NT2/D1 (cell line): ENCODE measurements around the gene PHRF1.

Source experiments
- DNase-seq: peaks from one replicate; pipeline ENCODE4 v3.0.0-alpha.2; 2011; ENCODE audit warnings: low read depth, low spot score
- H3K27me3 ChIP-seq: 2 replicates; pipeline ENCODE4 v1.6.0; 2011; ENCODE audit warnings: mild to moderate bottlenecking; ENCODE audit not compliant: insufficient read length, insufficient read depth
- H3K36me3 ChIP-seq: 2 replicates; pipeline ENCODE4 v1.6.1; 2011; ENCODE audit warnings: mild to moderate bottlenecking, low read length, mixed read lengths; ENCODE audit not compliant: insufficient read depth, insufficient read length
- H3K4me1 ChIP-seq: 2 replicates; pipeline ENCODE4 v1.5.1; 2011; ENCODE audit not compliant: insufficient read depth, insufficient read length
- H3K4me3 ChIP-seq: 2 replicates; pipeline ENCODE4 v1.5.1; 2011; ENCODE audit warnings: low read depth; ENCODE audit not compliant: insufficient read length
- H3K9ac ChIP-seq: 2 replicates; pipeline ENCODE4 v1.6.0; 2011; ENCODE audit warnings: low read depth; ENCODE audit not compliant: insufficient read length
- H3K9me3 ChIP-seq: 2 replicates; pipeline ENCODE4 v1.5.1; 2011; ENCODE audit warnings: mild to moderate bottlenecking, low read length; ENCODE audit not compliant: insufficient read depth
- SUZ12 ChIP-seq: IDR thresholded peaks from 2 replicates; pipeline ENCODE4 v1.6.1; 2011; ENCODE audit not compliant: insufficient read length, insufficient read depth; ENCODE audit errors: extremely low read depth
- YY1 ChIP-seq: IDR thresholded peaks from 2 replicates; pipeline ENCODE4 v1.6.1; 2011; ENCODE audit not compliant: insufficient read length, insufficient read depth
- ZNF274 ChIP-seq: IDR thresholded peaks from 2 replicates; pipeline ENCODE4 v1.6.1; 2011; ENCODE audit warnings: mild to moderate bottlenecking, low read depth, low read length

Gene PHRF1

DNA sequence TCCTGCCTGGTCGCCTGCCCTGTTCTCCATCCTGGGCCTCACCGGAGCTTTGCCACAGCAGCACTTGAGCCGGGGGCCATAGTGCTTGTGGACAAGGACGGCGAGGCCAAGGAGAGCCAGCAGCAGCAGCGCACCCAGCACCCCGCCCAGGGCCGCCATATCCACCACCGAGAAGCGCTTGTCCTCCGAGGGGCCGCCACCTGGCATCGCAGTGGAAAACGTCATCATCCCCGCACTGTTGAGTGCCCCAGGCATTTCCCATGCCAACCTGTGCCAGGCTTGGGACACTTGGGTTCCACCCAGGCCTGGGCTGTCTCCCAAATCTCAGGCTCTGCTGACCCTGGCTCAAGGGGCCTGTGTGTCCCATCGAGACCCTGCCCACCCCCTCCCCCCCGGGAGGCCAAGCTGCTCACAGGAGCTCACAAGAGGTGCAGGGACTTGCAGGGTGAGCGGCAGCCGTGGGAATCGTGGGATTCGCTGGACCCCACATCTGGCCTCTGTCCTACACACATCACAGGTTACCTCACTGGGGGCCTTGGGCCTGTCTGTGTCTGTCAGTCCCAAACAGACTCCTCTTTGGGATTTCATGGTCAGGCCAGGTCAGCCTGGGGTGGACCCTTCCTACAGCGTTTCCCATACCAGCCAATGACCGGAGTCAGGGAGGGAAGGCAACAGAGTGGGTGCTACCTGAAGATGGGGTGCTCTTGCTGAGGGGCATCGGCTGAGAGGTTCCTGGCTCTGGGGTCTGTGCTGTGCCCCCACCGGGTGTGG, 41.8 kb downstream of the PHRF1 start:
- no peaks in the 10 kb centered on the region for H3K27me3 ChIP-seq
- no peak for TF ChIP-seq YY1
- no peak for TF ChIP-seq SUZ12
- TF ChIP-seq ZNF274 = no peak
- H3K9me3 ChIP-seq = no peaks in the 10 kb centered on the region
- H3K4me1 ChIP-seq = peaks cover 22% of the 10 kb centered on the region
- peaks cover 82% of the 10 kb centered on the region for H3K36me3 ChIP-seq
- no peak overlapping the region for H3K9ac ChIP-seq
- no peak overlapping the region for H3K4me3 ChIP-seq
- DNase-seq = no peak

DNA sequence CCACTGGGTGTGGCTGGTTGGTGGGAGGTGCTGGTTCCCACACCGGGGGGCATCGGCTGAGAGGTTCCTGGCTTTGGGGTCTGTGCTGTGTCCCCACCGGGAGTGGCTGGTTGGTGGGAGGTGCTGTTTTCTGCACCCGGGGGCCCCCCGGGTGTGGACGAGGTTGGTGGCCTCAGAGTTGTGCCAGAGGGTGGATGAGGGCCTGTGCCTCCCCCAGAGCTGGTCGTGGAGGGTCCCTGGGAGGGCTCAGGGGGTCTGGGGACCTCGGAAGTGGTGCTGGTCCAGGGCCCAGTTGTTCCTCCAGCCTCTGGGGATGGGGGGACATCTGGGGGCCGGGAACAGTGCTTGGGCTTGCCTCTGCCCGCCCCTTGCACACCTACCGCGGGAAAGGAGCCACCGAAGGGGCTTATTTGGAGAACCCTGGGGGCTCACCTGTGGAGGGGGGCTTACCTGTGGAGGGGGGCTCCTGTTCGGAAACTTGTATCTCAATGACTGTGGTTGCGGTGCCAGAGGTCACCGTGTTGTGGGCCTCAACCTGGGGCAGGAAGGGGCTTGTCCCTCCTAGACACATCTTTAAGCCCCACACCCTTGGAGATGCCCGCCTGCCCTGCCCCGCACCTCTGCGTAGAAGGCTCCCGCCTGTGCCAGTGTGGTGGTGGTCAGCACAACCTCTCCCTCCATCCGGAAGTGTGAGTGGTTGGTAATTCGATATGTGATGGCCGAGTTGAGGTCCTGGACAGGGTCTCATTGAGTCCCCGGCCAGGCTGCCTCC, 42.8 kb downstream of the PHRF1 start:
- peaks cover 80% of the 10 kb centered on the region for H3K36me3 ChIP-seq
- TF ChIP-seq ZNF274 (no peak), SUZ12 (no peak), YY1 (no peak)
- H3K27me3 ChIP-seq = no peaks in the 10 kb centered on the region
- DNase-seq = no peak
- H3K4me3 ChIP-seq = no peak overlapping the region
- H3K9me3 ChIP-seq = no peaks in the 10 kb centered on the region
- no peak overlapping the region for H3K9ac ChIP-seq
- H3K4me1 ChIP-seq = peaks cover 17% of the 10 kb centered on the region

DNA sequence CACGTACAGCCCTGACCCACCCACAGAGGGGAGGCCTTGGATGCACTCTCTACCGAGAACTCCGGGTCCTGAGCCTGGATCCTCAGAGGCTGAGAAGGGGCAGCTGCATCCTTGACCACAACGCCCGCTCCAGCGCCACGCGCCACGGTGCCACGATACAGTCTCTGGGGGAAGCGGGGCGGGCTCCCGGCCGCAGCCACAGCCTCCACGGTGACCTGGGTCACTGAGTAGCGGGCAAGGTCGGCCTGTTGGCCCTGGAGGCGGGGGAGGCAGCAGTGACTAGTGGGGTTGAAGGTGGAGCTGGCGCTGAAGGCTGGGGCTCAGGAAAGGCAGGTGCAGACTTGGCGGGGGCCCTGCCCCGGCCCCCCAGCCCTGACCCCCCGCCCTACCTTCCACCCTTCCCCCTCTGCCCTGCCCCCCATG, 43.4 kb downstream of the PHRF1 start:
- no peaks in the 10 kb centered on the region for H3K9me3 ChIP-seq
- DNase-seq = no peak
- no peak overlapping the region for H3K9ac ChIP-seq

DNA sequence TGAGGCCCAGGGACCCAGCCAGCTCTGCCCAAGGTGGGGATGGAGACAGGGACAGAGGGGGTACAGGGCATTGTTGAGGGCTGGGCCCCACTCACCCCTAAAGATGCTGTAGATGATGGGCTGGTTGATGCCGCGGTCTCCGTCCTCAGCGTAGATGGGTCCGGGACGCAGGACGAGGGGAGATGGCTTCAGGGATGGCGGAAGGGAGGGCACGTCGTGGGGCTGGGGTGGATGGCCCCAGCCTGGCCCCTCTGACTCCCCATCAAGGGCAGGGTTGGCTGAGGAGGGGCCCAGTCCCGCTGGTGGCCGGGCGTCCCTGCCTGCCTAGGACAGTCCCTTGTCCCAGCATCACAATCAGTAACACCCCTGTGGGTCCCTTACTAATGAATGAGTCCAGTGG, 43.9 kb downstream of the PHRF1 start:
- no peak overlapping the region for H3K9ac ChIP-seq
- no peak overlapping the region for H3K4me3 ChIP-seq
- DNase-seq = no peak
- H3K36me3 ChIP-seq = peaks cover 76% of the 10 kb centered on the region
- H3K4me1 ChIP-seq = peaks cover 17% of the 10 kb centered on the region
- H3K9me3 ChIP-seq = no peaks in the 10 kb centered on the region
- TF ChIP-seq ZNF274 (no peak), YY1 (no peak), SUZ12 (no peak)
- H3K27me3 ChIP-seq = no peaks in the 10 kb centered on the region

More for the DNA sequence above, 43.4 kb downstream of the PHRF1 start:
- no peak overlapping the region for H3K4me3 ChIP-seq
- H3K36me3 ChIP-seq = peaks cover 80% of the 10 kb centered on the region
- H3K27me3 ChIP-seq = no peaks in the 10 kb centered on the region
- peaks cover 16% of the 10 kb centered on the region for H3K4me1 ChIP-seq
- TF ChIP-seq ZNF274 = no peak
- no peak for TF ChIP-seq YY1
- no peak for TF ChIP-seq SUZ12

DNA sequence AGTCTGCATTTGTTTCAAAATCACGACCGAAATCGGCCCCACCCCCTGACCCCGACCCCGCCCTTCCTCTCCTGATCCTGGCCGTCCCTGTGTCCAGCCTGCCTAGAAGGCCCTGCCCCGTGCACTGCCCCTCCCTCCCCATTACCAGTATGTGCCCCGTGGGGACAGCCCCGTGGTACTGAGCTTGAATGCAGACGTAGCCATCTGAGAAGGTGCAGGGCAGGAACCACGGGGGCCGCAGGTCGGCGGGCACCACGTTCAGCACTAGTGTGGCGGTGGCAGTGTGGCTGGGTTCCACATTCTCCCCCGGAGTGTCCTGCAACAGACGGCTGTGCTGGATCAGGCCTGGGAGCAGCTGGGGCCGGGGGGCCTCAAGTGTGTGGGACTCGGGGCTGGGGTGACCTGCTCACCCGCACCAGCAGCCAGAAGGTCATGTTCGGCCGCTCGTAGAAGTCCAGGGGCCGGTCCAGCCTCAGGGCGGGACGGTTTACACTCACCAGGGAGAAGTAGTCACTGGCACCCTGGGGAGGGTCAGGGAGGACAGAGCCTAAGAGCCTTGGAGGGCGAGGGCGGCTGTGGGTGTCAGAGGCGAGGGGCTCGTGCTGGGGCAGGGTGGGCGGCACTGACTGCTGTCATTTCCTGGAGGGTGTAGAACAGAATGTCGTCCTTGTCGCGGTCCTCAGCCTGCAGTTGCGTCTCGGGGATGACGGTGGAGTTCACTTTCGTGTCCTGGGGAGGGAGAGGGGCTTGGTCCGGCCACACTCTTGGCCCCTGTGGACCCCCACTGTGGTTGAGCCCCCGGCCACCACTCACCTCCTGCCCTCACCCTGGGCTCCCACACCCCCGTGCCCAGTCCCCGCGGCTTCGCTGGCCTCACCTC, 44.9 kb downstream of the PHRF1 start:
- Histone ChIP-seq H3K36me3 (peaks cover 72% of the 10 kb centered on the region), H3K27me3 (no peaks in the 10 kb centered on the region), H3K9me3 (no peaks in the 10 kb centered on the region), H3K9ac (no peak overlapping the region), H3K4me1 (peaks cover 18% of the 10 kb centered on the region), H3K4me3 (no peak overlapping the region)
- no peak for DNase-seq
- TF ChIP-seq ZNF274 = no peak
- no peak for TF ChIP-seq SUZ12
- no peak for TF ChIP-seq YY1

DNA sequence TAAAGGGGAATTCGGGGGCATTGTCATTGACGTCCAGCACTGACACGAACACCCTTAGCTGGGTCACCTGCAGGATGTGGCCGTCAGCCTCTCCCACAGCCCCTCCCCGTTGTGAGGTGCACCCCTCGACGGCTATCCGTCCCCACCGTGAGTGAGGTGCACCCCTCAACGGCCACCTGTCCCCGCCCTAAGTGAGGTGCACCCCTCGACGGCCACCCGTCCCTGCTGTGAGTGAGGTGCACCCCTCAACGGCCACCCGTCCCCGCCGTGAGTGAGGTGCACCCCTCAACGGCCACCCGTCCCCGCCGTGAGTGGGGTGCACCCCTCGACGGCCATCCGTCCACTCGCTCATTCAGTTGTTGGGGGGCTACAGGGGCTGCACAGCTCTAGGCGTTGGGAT, 45.6 kb downstream of the PHRF1 start:
- no peak for TF ChIP-seq ZNF274
- no peak for TF ChIP-seq SUZ12
- no peak for TF ChIP-seq YY1

DNA sequence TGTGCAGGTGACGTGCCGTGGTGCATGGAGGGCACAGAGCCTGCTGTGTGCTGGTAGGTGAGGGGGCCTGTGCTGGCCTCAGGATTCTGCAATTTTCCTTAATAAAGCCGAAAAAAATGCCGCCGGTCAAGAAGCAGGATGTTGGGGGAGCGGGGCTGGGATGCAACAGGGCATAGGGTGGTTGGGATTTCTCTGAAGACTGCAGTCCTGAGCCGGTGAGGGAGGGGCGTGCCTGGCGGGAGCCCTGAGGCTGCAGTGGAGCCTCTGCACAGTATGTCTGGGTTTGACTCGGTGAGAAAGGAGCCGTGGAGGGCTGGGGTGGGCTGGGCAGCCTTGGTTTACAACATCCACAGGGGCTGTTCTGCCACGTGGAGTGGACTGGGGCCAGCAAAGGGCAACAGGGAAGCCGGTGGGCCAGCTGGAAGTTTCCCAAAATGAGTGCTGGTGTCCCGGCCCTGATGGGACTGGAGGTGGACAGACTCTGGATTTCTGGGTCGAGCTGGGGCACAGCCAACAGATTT, 47.1 kb downstream of the PHRF1 start:
- Histone ChIP-seq H3K9ac (no peak overlapping the region), H3K4me3 (no peak overlapping the region), H3K4me1 (peaks cover 17% of the 10 kb centered on the region), H3K27me3 (no peaks in the 10 kb centered on the region), H3K36me3 (peaks cover 57% of the 10 kb centered on the region), H3K9me3 (no peaks in the 10 kb centered on the region)
- DNase-seq = no peak
- TF ChIP-seq SUZ12 (no peak), YY1 (no peak), ZNF274 (no peak)

More for the DNA sequence above, 45.6 kb downstream of the PHRF1 start:
- DNase-seq = no peak
- Histone ChIP-seq H3K4me1 (peaks cover 15% of the 10 kb centered on the region), H3K9ac (no peak overlapping the region), H3K9me3 (no peaks in the 10 kb centered on the region), H3K4me3 (no peak overlapping the region), H3K36me3 (peaks cover 67% of the 10 kb centered on the region), H3K27me3 (no peaks in the 10 kb centered on the region)
